Activated T-helper 1 cell treated with Interleukin-2 at 50 U/mL for 16 hours (primary cell): Measurements from ENCODE around the gene KIF4A.

Experiments used
- DNase-seq: peaks from one replicate; pipeline ENCODE4 v3.0.0-alpha.2; 2020; ENCODE audit warnings: low read depth

KIF4A gene

DNA sequence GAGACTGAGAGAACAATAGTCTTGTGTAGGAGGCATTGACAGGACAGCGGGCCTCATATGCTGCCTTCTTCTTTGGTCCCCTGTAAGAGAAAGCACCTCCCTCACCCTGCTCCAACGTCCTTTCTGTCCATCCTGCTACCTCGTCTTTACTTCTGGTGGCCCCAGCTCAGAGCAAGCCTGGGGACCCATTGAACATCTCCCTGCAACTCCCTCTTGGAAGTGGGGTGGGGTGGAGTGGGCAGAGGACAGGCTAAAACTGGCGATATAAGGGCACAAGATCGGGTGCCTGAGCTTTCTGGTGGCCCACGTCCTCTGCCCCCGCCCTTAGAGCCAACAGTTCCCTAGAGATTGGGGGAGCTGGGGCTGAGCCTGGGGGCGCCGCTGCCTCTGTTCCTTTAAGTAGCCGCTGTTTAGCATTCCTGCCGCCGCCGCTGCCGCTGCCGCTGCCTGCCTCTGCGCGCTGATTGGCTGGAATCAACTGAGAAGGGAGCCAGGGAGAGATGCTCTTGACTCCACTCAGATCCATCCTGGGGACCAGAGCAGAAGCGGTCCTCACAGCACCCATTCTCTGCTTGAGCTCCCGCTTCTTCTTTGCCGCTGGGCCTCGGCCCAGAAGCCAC, 154.5 kb downstream of the KIF4A start, which contains the start of gene DLG3:
DLG3 (plus strand) TSS at position 510 of the 620 bp plus-strand sequence. CDS start 367 bp downstream, outside the sequence.
- no peak for DNase-seq

DNA sequence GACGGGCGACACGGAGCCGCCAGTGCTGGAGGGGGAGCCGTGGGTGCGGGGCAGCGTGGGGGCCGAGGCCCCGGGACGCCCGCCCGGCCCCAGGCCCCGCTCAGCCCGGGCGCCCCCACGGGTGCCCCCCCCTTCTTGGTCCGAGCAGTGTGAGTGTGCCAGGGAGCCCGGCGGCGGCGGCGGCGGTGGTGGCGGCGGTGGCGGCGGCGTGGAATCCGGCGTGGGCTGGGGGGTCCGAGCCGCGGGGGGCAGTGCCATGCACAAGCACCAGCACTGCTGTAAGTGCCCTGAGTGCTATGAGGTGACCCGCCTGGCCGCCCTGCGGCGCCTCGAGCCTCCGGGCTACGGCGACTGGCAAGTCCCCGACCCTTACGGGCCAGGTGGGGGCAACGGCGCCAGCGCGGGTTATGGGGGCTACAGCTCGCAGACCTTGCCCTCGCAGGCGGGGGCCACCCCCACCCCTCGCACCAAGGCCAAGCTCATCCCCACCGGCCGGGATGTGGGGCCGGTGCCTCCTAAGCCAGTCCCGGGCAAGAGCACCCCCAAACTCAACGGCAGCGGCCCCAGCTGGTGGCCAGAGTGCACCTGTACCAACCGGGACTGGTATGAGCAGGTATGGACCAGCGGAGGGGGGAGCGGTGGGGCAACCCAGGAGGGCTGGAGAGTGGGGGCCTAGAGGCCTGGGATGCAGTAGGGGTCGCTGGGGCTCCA, 155.2 kb downstream of the KIF4A start:
- DNase-seq = no peak

DNA sequence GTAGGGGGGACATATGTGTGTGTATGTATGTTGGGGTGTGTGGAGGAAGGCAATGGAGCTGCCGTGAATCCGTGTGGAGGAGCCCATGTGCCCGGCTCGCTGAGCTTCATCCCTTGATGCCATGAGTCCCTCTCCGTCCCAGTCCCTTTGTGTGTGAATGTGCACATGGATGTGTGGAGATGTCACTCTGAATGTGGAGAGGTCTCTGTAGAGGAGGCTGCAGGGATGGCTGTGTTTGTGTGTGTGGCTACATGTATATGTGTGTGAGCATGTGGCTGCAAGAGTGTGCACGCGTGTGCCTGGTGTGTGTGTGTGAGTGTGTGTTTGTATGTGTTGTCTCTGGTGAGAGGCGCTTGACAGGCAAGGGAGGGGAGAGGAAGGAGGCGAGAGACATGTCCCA, 156.0 kb downstream of the KIF4A start:
- no peak for DNase-seq

DNA sequence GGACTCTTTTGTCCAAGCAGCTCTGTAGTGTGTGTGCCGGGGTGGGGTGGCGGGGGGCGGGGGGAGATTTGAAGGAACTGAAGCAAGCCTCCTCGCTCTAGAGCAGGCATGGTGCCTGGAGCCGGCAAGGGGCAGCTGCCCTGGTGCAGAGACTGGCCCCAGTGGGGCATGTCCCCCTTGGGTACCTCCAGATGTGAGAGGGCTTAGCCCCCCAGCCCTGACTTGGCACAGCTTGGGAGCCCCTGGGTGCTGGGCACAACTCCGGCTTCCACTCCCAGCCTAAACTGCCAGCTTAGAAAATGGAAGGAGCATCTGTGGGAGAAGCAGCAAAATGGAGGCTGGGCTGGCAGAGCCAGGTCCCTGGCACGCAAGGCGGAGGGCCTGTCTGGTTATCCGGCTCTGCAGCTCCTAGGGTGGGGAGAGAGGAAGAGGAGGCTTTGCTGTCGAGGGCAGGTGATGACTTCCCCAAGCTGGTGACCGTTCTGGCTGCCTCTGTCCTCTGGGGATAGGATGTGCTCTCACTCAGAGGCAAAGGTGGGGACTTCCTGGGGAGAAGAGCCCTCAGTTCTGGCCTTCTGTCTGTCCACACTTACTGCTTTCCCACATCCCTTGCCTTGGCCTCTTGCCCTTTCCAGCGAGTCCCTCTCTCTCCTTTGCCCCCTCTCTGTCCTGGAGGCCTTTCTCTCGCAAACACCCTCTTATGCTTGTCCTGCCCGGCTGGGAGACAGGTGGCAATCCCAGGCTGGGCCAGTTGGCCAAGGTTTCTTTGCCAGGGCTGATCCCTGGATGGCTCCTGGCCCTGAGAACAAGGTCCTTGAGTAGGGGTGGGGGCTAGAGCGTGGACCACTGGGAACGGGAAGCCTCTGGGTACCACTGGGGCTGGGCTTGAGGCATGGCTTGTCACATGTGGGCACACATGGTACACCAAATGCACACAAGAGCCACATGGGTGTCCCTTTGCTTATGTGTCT, 156.8 kb downstream of the KIF4A start:
- no peak for DNase-seq

DNA sequence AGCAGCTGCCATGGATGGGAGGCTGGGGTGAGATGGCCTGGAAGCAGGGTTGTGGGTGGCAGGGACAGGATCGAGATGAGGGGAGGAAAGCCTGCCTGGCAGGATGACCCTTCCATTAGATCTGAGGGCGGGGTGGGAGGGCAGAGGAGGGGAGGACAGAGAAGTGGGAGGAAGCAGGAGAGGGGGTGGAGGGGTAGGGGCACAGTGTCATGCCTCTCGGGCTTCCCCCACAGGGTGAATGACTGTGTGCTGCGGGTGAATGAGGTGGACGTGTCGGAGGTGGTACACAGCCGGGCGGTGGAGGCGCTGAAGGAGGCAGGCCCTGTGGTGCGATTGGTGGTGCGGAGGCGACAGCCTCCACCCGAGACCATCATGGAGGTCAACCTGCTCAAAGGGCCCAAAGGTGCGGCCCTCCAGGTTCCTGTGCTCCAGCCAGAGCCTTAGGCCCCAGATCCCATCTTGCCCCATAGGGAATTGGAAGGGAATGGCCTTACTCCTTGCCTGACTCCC, 159.6 kb downstream of the KIF4A start:
- no peak for DNase-seq

DNA sequence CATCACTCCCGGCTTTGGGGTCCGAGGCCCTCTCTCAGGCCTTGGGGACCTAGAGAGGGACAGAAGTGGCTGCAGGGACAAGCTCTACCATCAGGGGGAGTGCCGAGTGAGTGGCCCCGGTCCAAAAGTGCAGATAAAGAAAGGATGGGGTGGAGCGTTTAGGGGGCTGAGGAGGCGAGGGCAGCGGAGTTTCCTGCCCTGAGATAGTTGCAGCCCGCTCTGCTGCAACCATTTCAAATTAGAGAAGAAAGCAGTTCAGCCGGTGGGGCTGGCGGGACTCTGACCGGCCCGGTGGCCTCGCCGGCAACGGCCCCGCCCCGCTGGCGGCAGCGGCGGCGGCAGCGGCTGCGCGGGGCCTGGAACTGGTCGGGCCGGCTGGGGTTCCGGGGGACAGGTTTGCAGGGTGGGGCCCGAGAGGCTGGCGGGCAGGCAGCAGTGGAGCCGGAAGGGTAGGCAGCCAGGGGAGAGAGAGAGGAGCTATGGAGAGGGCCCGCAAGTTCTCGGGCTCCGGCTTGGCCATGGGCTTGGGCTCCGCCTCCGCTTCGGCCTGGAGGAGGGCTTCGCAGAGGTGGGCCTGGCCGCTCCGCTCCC, 162.3 kb downstream of the KIF4A start:
- peak; percentile 29 for DNase-seq

DNA sequence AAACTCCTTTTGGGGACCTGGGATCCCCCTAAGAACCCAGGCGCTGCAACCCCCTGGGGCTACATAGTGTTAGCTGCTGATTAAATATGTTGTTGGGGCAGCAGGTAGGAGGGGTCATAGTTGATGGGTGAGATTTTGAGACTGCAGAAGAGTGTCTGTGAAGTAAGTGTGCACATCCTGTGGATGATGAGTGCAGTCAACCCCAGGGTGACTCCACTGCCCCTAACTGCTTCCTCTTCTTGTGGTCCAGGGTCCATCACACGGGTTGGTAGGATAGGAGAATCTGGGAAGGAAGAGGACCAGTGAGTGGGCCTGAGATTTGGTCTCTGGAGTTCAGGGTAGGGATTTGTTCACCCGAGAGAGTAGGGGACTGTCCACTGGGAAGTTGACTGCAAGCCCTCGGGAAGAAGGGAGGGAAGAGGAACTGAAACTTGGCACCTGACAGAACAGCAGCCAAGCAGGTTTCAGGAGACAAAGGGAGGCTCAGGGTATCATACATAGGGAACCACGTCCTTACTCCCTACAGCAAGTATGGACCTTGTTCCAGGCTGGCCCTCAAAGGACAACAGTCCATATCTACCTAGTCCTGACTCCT, 163.2 kb downstream of the KIF4A start:
- DNase-seq = no peak

DNA sequence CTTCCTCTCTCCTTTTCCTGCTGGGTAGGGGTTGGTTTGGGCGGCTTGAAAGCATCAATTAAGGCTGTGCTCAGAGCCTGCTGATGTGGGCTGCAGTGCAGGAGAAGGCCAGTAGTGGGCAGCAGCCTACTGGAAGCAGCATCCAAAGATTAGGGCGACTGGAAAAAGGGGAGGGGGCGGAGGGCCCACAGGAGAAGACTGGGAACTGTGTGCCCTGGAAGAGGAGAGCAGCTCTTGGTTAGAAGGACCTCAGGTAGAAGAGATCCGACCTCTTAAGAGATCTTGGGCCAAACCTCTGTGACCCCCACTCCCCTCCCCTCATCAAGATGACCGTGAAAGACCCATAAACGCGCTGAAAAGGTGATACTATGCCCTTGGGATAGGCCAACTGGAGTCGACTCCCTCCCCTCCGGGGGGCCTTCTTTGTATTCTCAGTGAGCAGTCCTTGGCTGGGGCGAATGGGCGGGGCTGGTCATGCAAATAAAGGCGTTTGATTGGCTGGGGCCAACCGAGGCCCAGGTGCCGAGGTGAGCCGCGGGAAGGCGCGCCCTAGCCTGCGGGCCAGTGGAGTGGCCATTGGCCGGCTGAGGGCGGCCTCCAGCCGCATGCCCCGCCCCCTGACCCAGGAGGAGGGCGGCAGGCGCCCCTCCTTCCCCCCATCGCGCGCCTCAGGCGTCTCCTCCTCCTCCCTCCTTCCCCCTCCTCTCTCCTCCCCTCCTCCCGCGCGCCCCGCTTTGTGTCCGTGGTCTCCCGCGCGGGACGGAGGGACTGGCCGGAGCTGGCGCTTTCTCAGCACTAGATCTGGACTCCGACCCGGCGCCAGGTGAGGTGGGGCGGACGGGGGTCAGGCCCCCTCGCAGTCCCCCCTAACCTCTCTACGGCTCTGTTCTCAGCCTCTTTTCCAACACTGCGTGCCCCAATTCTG, 164.8 kb downstream of the KIF4A start:
- DNase-seq = peak; percentile 46

DNA sequence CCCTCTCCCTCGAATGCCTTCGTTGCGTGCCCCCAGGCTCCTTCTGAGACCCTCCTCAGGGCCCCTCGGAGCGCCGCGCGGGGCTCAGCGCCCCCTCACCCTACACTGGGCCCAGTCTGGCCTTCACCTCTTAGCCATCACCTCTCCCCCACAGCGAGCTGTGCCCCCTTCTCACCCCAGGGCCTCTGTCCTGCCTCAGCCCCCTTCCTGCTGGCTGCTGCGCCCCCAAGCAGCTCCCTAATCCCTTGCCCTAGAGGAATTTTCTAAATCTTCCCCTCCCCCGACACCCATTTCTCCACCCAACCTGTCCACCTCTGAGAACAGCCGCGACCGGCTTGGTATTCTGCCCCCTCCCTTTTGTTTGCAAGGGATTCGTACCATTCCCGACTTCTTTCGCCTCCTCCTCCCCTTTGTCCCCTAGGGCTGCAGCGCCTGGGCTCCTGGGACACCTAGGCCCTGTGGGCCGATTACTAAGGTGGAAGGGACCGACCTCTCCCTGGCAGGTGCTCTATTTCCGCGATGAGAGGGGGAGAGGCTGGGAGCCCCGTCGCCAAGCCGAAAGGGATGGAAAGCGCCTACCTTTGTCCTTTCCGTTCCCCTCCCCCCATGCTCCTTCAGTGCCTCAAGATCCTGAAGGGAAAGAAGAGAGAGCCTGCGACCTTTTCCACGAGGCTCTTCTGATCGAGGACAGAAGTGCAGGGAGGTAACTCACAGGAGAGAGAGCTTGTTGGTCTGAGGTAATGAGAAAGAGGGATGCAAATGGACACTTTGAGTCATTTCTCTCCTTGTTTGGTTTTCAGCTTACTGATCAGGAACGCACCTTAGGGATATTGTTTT, 165.7 kb downstream of the KIF4A start:
- DNase-seq = no peak

DNA sequence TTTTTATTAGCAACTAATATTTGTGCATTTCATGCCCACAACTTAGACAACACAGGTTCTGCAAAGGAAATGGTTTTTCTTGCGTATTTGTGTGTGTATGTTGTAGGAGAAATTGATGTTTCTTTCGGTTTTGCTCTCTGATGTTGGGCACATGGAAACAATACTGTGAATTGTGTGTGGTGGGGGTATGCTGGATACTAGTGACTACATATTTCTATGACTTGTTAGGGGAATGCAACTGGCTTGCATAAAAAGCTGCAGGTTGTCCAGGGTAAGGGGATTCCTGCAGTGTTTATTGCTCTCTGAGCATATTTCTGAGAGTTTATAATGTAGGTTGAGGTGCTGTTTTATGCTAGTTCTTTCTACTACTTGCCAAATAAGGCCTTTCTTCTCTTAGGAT, 166.4 kb downstream of the KIF4A start:
- no peak for DNase-seq

DNA sequence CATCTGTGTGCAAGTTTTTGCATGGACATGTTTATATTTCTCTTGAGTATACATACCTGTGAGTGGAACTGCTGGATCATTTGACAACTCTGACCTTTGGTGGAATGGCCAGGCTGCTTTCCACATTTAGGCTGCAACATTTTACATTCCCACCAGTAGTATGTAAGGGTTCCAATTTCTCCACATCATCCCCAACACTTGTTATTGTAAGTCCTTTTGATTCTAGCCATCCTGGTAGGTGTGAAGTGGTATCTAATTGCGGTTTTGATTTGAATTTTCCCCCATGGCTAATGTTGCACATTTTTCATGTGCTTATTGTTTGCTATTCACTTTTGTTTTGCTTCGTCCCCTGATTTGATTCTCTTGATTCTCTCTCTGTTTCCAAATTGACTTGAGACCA, 171.1 kb downstream of the KIF4A start:
- no peak for DNase-seq

DNA sequence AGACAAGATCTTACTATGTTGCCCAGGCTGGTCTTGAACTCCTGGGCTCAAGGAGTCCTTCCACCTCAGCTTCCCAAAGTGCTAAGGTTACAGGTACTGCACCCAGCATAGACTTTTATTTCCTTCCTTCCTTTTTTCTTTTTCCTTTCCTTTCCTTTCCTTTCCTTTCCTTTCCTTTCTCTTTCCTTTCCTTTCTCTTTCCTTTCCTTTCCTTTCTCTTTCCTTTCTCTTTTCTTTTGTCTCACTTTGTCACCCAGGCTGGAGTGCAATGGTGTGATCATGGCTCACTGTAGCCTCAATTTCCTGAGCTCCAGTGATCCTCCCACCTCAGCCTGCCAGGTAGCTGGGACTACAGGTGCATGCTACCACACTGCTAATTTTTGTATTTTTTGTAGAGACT, 174.1 kb downstream of the KIF4A start:
- DNase-seq = no peak

DNA sequence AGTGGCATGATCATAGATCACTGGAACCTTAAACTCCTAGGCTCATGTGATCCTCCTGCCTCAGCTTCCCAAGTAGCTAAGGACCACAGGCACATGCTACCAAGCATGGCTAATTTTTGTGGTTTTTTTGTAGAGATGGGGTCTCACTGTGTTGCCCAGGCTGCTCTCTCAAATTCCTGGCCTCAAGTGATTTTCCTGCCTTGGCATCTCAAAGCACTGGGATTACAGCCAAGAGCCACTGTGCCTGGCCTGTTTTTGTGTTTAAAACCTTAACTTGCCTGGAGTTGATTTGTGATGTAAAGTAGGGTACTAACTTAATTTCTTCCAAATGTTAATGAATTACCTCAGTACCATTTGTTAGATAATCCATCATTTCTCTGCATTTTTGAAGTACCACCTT, 177.1 kb downstream of the KIF4A start:
- DNase-seq = no peak

DNA sequence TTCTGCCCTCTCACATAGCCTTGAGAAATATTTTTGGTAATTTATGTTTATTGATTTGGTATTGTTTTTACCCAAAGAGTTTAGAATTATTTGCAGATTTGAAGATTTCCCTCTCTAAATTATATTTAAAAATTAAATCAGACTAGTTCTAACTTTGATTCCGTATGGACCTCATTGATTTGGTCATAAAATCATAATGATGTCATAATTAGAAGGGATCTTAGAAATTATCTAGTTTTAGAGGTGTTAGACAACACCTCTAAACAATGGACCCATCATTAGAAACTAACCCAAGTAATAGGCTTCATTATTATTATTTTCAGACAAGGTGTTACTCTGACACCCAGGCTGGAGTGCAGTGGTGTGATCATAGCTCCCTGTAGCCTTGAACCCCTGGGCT, 178.8 kb downstream of the KIF4A start:
- DNase-seq = no peak
